Muscle of arm (tissue), 14 donors: ENCODE measurements around the gene CCR5. TPM values are rescaled to one million over a fixed set of nuclear protein-coding genes. Genes with fewer than 3 reads are reported as not detected.
"Not testable (repeated sequence)": the region's sequence is repeated elsewhere in the genome, so short reads cannot be mapped to it uniquely, and the experiment has no call there.

ENCODE experiments used
- DNase-seq: peaks from one replicate; pipeline ENCODE4 v3.0.0-alpha.2; 2013
- long read RNA-seq, 11 donors: transcript quantifications; one replicate each; lab custom pipeline, GENCODE V29; 2026
- polyA plus RNA-seq, 12 donors: library from polyadenylated mRNA; unstranded; fragments of 120-200 nt; gene quantifications; one replicate each; pipeline ENCODE4 v1.2.1, GENCODE V29; 2013; ENCODE audit not compliant: insufficient read length in 12 of 12

CCR5 gene
- under 1 TPM in 10 of 12 donors, not detected in 2; 0.25 to 0.73 (median 0.33) TPM for polyA plus RNA-seq
- long read RNA-seq, donor 1 = 0 reads
- long read RNA-seq, donor 2, partial matches to known transcripts = 0 of 1 reads
- long read RNA-seq, donor 2, other reads (novel, unspliced or antisense) = 0 of 1 reads
- long read RNA-seq, donor 3, partial matches to known transcripts = 0 of 1 reads
- long read RNA-seq, donor 3, other reads (novel, unspliced or antisense) = 0 of 1 reads
- long read RNA-seq, donor 4 = 0 reads
- long read RNA-seq, donor 5 = 0 reads
- long read RNA-seq, donor 6 = 0 reads
- long read RNA-seq, donor 7 = 0 reads
- long read RNA-seq, donor 8, partial matches to known transcripts = 0 of 1 reads
- long read RNA-seq, donor 8, other reads (novel, unspliced or antisense) = 0 of 1 reads
- long read RNA-seq, donor 9 = 0 reads
- long read RNA-seq, donor 10, partial matches to known transcripts = 0 of 1 reads
- long read RNA-seq, donor 10, other reads (novel, unspliced or antisense) = 0 of 1 reads
- long read RNA-seq, donor 11 = 0 reads

- DNase-seq = no peak
Observed at GRCh38 chr3:46370839-46371518, at the start of gene CCR5. Gene CCR5, plus strand, starts transcription at chr3:46370946. Its CDS starts 1,957 bp downstream, at chr3:46372903.

- no peak for DNase-seq
Observed at GRCh38 chr3:46321461-46322104, 49.2 kb upstream of the CCR5 start.

DNA sequence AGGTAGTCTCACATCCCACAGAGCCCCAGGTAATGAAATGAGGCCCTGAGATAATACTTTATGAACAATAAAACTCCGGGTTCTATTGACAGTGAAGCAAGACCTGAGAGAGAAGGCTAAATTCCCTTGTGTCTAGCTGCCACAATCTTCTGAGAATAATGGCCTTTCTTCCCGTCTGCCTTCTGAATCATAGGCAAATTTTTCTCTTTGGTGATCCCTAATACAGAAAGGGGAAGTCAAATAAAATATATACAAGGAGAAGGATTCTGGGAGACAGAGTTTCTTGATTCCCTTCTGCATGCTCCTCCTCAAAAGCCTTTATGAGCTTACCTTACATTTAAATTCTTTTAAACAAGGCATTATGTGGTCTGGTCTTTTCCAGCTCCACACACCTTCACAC lies 46.7 kb upstream of the CCR5 start:
- DNase-seq = no peak

DNA sequence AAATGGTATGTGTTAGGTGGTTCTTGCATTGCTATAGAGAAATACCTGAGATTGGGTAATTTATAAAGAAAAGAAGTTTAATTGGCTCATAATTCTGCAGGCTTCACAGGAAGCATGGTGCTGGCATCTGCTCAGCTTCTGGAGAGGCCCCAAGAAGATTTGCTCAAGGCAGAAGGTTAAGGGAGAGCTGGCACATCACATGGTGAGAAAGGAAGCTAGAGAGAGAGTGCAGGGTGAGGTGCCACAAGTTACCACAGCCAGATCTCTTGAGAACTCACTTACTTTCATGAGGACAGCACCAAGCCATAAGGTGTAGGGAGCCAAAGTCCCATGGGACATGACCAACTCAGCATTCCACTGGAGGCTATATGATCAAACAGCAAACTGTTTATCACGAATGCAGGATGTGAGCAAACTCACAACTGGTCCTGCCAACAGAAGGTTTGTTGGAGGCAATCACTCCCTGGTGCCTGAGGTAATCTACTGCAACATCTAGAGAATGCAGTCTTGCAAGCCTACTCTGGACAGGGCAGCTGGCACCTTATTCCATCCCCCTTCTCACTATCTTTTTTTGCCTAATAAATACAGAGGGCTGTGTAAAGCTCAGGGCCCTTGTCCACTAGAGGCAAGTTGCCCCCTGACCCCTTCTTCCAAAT lies 45.0 kb upstream of the CCR5 start:
- DNase-seq = no peak

DNA sequence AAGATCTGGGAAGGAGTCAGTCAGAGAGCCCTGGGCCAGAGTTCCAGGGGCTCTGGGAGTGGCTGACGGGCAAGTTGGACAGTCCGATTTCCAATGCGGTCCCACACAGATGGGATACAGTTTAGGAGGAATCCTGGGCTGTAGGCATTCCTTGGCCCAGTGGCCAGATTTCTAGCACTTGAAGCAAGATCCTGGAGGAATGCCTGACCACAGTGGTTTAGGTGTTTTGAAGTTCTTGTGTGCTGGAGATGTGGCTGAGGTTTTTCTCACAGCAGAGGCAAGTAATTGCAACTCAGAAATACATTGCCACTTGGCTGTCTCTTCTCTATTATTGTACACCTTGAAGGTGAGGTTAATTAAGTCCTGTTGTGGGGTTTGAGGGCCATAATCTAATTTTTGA lies 40.1 kb upstream of the CCR5 start:
- DNase-seq = not testable (repeated sequence)

GRCh38 chr3:46334741-46335478 lies 35.8 kb upstream of the CCR5 start:
- no peak for DNase-seq

GRCh38 chr3:46335541-46335940 lies 35.2 kb upstream of the CCR5 start:
- no peak for DNase-seq

- DNase-seq = no peak
Observed at GRCh38 chr3:46337911-46338310, 32.8 kb upstream of the CCR5 start.

GRCh38 chr3:46338840-46339239 lies 31.9 kb upstream of the CCR5 start:
- DNase-seq = no peak

DNA sequence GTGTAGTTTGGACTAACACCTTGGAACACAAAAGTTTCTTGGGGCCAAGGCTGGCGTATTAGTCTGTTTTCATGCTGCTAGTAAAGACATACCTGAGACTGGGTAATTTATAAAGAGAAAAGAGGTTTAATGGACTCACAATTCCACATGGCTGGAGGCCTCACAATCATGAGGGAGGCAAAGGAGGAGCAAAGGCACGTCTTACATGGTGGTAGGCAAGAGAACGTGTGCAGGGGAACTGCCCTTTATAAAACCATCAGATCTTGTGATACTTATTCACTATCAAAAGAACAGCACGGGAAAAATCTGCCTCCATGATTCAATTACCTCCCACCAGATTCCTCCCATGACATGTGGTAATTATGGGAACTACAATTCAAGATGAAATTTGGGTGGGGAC lies 26.3 kb upstream of the CCR5 start:
- no peak for DNase-seq

DNA sequence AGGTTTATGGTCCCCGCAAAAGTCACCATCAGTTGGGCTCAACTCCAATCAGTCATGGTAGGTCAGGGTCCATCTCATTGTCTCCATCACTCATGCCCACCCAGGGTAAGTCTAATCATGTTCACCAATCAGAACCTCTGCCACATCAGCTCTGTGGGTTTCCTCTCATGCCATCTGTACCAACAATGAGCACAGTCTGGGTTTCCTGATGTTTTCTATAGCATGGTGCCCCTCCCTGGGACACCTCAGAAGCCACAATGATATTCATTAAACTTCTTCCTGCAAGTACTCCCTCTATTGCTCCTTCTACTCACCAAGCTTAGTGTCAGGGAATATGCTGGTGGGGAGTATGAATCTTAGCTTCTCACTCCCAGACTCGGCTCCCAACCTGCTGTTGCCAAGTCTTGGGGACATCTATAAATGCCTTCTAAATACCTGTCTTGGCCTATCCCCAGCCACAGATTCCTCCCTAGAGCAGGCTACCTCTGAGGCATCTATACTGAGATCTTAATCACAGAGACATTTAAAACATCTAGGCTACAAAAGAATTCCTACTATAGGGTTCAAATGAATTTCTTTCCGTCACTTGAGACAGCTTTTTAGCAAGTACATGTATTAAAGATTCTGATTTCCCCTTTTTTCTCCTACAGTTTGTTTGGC lies 21.8 kb upstream of the CCR5 start:
- DNase-seq = no peak

DNA sequence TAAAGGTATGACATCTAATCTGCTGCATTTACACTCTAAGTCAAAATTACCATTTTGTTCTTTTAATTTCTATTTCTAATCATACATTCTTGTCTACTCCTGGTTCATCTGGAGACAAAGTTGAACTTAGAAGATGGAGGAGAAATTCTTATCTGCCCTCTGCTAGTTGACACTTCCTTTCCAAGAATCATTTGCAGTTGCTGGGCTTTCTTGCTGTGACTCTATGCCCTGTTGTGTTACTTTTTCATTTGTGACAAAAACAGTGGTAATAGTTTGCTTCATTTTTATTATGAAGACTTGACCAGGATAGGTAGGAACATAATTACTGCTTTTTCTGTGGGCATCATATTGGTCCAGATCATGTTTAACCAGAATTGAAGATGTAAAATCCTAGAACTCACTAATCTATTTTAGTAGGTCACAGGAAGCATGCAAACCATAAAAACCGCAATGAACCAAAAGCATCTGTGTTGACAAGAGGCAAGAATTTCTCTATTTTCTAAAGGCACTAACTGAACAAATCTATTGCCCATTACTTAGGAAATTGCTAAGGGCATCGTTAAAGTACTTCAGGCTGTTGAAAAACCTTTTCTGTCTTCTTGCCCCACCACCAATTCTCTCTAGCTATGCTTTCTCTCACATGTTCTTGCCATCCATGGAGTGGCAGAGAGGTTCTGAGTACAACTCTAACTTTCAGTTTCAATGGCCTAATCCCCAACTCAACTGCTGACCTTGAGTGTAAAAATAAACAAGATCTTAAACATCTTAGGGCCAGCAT lies 21.1 kb upstream of the CCR5 start:
- DNase-seq = no peak

GRCh38 chr3:46350262-46350565 lies 20.5 kb upstream of the CCR5 start:
- DNase-seq = no peak

DNA sequence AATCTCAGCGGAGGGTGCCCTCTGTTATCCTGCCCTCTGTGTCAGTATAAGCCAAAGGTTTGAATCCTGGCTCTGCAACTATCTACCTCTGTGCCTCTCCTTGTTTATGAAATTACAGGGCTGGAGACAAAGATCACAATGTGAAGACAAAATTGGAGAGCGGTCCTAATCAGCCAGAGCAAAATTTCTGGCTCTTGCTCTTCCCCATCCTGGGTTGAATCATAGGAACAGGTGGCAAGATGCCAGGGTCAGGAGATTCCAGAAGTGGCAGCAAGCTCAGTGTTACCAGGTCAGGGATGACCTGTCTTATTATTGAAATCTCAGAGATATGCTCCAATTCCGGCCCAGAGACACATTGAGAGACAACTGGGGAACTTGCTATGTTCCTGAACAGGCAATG lies 19.1 kb upstream of the CCR5 start:
- DNase-seq = no peak

- DNase-seq = no peak
Observed at GRCh38 chr3:46353090-46353489, 17.7 kb upstream of the CCR5 start.

- DNase-seq = no peak
Observed at GRCh38 chr3:46353647-46354410, 16.9 kb upstream of the CCR5 start, which contains the start of gene CCR2. Gene CCR2, plus strand, starts transcription at chr3:46354111. Its CDS starts 3,417 bp downstream, at chr3:46357528.

DNA sequence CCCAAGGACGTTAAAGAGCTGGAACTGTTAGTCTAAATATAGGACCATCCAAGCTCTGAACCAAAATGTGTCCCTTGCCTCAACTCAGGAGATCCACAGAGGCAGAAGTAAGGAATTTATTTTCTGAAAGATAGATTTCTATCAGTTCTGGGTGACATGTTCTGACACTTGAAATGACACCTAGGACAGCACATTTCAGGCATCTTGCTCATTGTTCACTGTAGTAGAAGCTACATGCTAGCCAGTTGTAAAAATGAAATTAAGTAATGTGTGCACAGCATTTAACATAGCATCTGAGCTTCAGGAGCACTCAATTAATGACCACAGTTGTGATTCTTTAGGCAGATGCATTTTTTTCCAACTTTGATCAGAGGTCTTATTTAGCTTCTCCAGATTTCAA lies 16.3 kb upstream of the CCR5 start:
- DNase-seq = no peak

- DNase-seq = no peak
Observed at GRCh38 chr3:46354984-46355383, 15.8 kb upstream of the CCR5 start.

DNA sequence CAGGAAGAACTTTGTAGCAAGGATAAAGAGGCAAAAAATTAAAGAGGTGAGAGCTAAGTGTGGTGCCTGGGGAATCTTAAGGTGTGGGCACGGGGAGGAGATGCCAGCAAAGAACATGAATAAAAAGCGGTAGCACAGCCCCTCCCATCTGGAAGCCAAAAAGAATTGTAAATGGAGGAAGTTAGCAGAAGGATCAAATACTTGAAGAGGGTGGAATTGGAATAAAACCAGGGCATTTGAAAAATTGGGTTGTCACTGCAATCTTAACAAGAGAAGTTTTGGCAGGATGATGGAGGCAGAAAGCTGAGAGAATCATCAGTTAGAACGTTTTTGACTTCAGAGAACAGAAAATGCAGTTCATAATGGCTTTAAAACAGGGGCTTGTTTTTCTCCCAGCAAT lies 14.5 kb upstream of the CCR5 start:
- DNase-seq = no peak
